Stomach (tissue), 4 donors: ENCODE measurements around the gene CYP3A7.
"Not testable (repeated sequence)": the region's sequence is repeated elsewhere in the genome, so short reads cannot be mapped to it uniquely, and the experiment has no call there.

Experiments
- POLR2A ChIP-seq, 4 donors: fragments of 450-650 bp; IDR thresholded peaks; one replicate each; pipeline ENCODE4 v1.6.1; 2016; ENCODE audit warnings: antibody characterized with exemption in 4 of 4, control low read depth in 2 of 4, mild to moderate bottlenecking in 1 of 4, moderate library complexity in 1 of 4
- POLR2AphosphoS5 ChIP-seq, 3 donors: sonication (generic); formaldehyde crosslinking; IDR thresholded peaks; one replicate each; pipeline ENCODE4 v1.6.1; 2016; ENCODE audit warnings: antibody characterized with exemption in 3 of 3
- TF ChIP-seq, protein P1 (sequence below), 7 experiments: fragments of 450-650 bp in 4 of 7; fragments of 200-600 bp in 3 of 7; sonication (generic) in 3 of 7; IDR thresholded peaks; one replicate each; pipeline ENCODE4 v1.5.1; 2016 to 2019; ENCODE audit warnings: antibody characterized with exemption in 7 of 7, control low read depth in 2 of 7, mild to moderate bottlenecking in 1 of 7

DNA sequence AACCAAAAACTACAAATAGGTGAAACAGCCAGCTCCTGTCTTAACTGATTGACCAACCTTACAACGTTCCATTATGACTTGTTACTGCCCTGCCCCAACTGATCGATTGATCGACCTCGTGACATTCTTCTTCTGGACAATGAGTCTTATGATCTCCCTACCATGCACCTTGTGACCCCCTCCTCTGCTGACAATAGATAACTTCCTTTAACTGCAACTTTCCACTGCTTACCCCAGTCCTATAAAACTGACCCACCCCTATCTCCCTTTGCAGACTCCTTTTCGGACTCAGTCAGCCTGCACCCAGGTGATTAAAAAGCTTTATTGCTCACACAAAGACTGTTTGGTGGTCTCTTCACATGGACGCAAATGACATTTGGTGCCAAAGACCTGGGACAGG is 11.8 kb downstream of the CYP3A7 start:
- TF ChIP-seq, protein P1, sequence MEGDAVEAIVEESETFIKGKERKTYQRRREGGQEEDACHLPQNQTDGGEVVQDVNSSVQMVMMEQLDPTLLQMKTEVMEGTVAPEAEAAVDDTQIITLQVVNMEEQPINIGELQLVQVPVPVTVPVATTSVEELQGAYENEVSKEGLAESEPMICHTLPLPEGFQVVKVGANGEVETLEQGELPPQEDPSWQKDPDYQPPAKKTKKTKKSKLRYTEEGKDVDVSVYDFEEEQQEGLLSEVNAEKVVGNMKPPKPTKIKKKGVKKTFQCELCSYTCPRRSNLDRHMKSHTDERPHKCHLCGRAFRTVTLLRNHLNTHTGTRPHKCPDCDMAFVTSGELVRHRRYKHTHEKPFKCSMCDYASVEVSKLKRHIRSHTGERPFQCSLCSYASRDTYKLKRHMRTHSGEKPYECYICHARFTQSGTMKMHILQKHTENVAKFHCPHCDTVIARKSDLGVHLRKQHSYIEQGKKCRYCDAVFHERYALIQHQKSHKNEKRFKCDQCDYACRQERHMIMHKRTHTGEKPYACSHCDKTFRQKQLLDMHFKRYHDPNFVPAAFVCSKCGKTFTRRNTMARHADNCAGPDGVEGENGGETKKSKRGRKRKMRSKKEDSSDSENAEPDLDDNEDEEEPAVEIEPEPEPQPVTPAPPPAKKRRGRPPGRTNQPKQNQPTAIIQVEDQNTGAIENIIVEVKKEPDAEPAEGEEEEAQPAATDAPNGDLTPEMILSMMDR (IDR thresholded peaks at IDR 0.05): not testable (repeated sequence)
- not testable (repeated sequence) for TF ChIP-seq POLR2A, POLR2AphosphoS5 (IDR thresholded peaks at IDR 0.05)
